SHP77 (cell line): ENCODE results near the gene CPSF2.
"Not testable (repeated sequence)": the region's sequence is repeated elsewhere in the genome, so short reads cannot be mapped to it uniquely, and the experiment has no call there.

Experiments used
- DNase-seq, 2 experiments: peaks; one replicate each; lab custom pipeline; 2025; lab: John Stamatoyannopoulos, UW

The CPSF2 gene

GRCh38 chr14:92154283-92154942 lies 32.6 kb downstream of the CPSF2 start:
- peak; percentile 2 to 15 for DNase-seq

GRCh38 chr14:92160619-92161018 lies 38.9 kb downstream of the CPSF2 start:
- DNase-seq: no peak

- DNase-seq: no peak
Measured at GRCh38 chr14:92161521-92161920, 39.8 kb downstream of the CPSF2 start.

- DNase-seq: no peak
Measured at GRCh38 chr14:92164958-92165357, 43.2 kb downstream of the CPSF2 start.

GRCh38 chr14:92173668-92174067 lies 51.9 kb downstream of the CPSF2 start:
- DNase-seq: no peak

- no peak for DNase-seq
Measured at GRCh38 chr14:92175811-92176210, 54.0 kb downstream of the CPSF2 start.

- no peak for DNase-seq
Measured at GRCh38 chr14:92176476-92176875, 54.7 kb downstream of the CPSF2 start.

- DNase-seq: not testable (repeated sequence)
Measured at GRCh38 chr14:92179178-92179577, 57.4 kb downstream of the CPSF2 start.

GRCh38 chr14:92185559-92185958 lies 63.8 kb downstream of the CPSF2 start:
- DNase-seq: no peak

GRCh38 chr14:92187616-92188015 lies 65.8 kb downstream of the CPSF2 start:
- DNase-seq: not testable (repeated sequence)

- no peak for DNase-seq
Measured at GRCh38 chr14:92190768-92191167, 69.0 kb downstream of the CPSF2 start.

- DNase-seq: no peak
Measured at GRCh38 chr14:92198804-92199203, 77.0 kb downstream of the CPSF2 start.

GRCh38 chr14:92199763-92200162 lies 78.0 kb downstream of the CPSF2 start:
- no peak for DNase-seq

GRCh38 chr14:92203116-92203515 lies 81.3 kb downstream of the CPSF2 start:
- no peak for DNase-seq

GRCh38 chr14:92204792-92205191 lies 83.0 kb downstream of the CPSF2 start:
- no peak for DNase-seq

- no peak for DNase-seq
Measured at GRCh38 chr14:92207012-92207927, 85.5 kb downstream of the CPSF2 start.

- DNase-seq: no peak
Measured at GRCh38 chr14:92207928-92208265, 86.1 kb downstream of the CPSF2 start.

- no peak for DNase-seq
Measured at GRCh38 chr14:92209141-92209540, 87.4 kb downstream of the CPSF2 start.

- DNase-seq: not testable (repeated sequence)
Measured at GRCh38 chr14:92213125-92213524, 91.4 kb downstream of the CPSF2 start.

- DNase-seq: no peak
Measured at GRCh38 chr14:92215579-92215978, 93.8 kb downstream of the CPSF2 start.

GRCh38 chr14:92217936-92218335 lies 96.2 kb downstream of the CPSF2 start:
- DNase-seq: no peak
